IMR-90 (cell line): ENCODE data around the gene PIK3C2B. TPM values are rescaled to one million over a fixed set of nuclear protein-coding genes. Genes with fewer than 3 reads are reported as not detected.

Experiments
- ATAC-seq: fragments of 200-7000 bp; cut with Tn5 transposase; 2 replicates; pipeline ENCODE4 v1.9.1; 2020; ENCODE audit warnings: low read depth, mild to moderate bottlenecking, moderate library complexity
- BruUV-seq: library from RNA; stranded (reverse); fragments of 400-500 nt; replicated peaks from 2 replicates; lab custom pipeline; 2021; lab: Mats Ljungman, UMichigan
- CTCF ChIA-PET: fragments of 300-600 bp; formaldehyde crosslinking; extraction: SDS; loops from one replicate; lab custom pipeline; 2021; ENCODE audit warnings: antibody characterized with exemption; lab: Yijun Ruan, JAX
- POLR2A ChIA-PET: fragments of 300-600 bp; sonication (Branson Sonifier 250); formaldehyde crosslinking; loops from one replicate; lab custom pipeline; 2022; ENCODE audit warnings: antibody characterized with exemption; ENCODE audit not compliant: unreplicated experiment; lab: Charles Lee
- DNase-seq: peaks from one replicate; pipeline ENCODE4 v3.0.0; 2013
- H2AFZ ChIP-seq: replicated peaks from 2 replicates; pipeline ENCODE3; 2013; ENCODE audit warnings: low read length, mild to moderate bottlenecking; ENCODE audit not compliant: poor library complexity
- H2AK5ac ChIP-seq: 2 replicates; pipeline ENCODE4 v1.6.1; 2013; ENCODE audit warnings: low read depth, low read length, inconsistent platforms
- H2AK9ac ChIP-seq: replicated peaks from 2 replicates; pipeline ENCODE3; 2013; ENCODE audit warnings: mild to moderate bottlenecking, low read depth, low read length, moderate library complexity; ENCODE audit not compliant: poor library complexity
- H2BK120ac ChIP-seq: 2 replicates; pipeline ENCODE4 v1.6.1; 2013; ENCODE audit warnings: low read depth, low read length, inconsistent platforms
- H2BK15ac ChIP-seq: 3 replicates; pipeline ENCODE4 v1.6.1; 2013; ENCODE audit warnings: low read depth, low read length, inconsistent platforms
- H2BK20ac ChIP-seq: 2 replicates; pipeline ENCODE4 v1.6.1; 2013; ENCODE audit warnings: low read depth, mild to moderate bottlenecking, inconsistent platforms, low read length, moderate library complexity
- H2BK5ac ChIP-seq: 2 replicates; pipeline ENCODE4 v1.6.1; 2013; ENCODE audit warnings: mild to moderate bottlenecking, low read depth, low read length, inconsistent platforms; ENCODE audit not compliant: poor library complexity, severe bottlenecking
- H3K14ac ChIP-seq: replicated peaks from 2 replicates; pipeline ENCODE4 v1.6.1; 2013; ENCODE audit warnings: low read depth, low read length, inconsistent platforms
- H3K18ac ChIP-seq: 2 replicates; pipeline ENCODE4 v1.6.1; 2013; ENCODE audit warnings: low read depth, low read length, control low read depth
- H3K23ac ChIP-seq: 2 replicates; pipeline ENCODE4 v1.6.1; 2013; ENCODE audit warnings: low read depth, low read length, inconsistent platforms
- H3K27ac ChIP-seq: 2 replicates; pipeline ENCODE4 v1.5.1; 2013; ENCODE audit warnings: mild to moderate bottlenecking, control low read depth, low read length; ENCODE audit not compliant: insufficient read depth
- H3K27me3 ChIP-seq: 2 replicates; pipeline ENCODE4 v1.6.1; 2013; ENCODE audit warnings: low read length; ENCODE audit not compliant: control insufficient read depth, insufficient read depth
- H3K36me3 ChIP-seq: 2 replicates; pipeline ENCODE4 v1.6.1; 2013; ENCODE audit warnings: low read length, mixed read lengths; ENCODE audit not compliant: control insufficient read depth, insufficient read depth
- H3K4ac ChIP-seq: 2 replicates; pipeline ENCODE4 v1.6.1; 2013; ENCODE audit warnings: low read depth, low read length, inconsistent platforms
- H3K4me1 ChIP-seq: 2 replicates; pipeline ENCODE4 v1.6.1; 2013; ENCODE audit warnings: low read length, mixed read lengths; ENCODE audit not compliant: control insufficient read depth, insufficient read depth
- H3K4me2 ChIP-seq: 2 replicates; pipeline ENCODE4 v1.6.1; 2013; ENCODE audit warnings: low read depth, mild to moderate bottlenecking, control low read depth, low read length, moderate library complexity
- H3K4me3 ChIP-seq: 2 replicates; pipeline ENCODE4 v1.5.1; 2013; ENCODE audit warnings: low read depth, mild to moderate bottlenecking, control low read depth, low read length, moderate library complexity; ENCODE audit not compliant: insufficient read depth
- H3K56ac ChIP-seq: 2 replicates; pipeline ENCODE4 v1.6.1; 2013; ENCODE audit warnings: low read length, inconsistent platforms; ENCODE audit not compliant: insufficient read depth; ENCODE audit errors: extremely low read depth
- H3K79me1 ChIP-seq, 2 experiments: 2 replicates each; pipeline ENCODE4 v1.6.1; 2013; ENCODE audit warnings: low read length in 2 of 2, inconsistent platforms in 1 of 2, low read depth in 1 of 2
- H3K9ac ChIP-seq: 2 replicates; pipeline ENCODE4 v1.6.1; 2013; ENCODE audit warnings: low read depth, low read length, control low read depth
- H3K9me1 ChIP-seq: 2 replicates; pipeline ENCODE4 v1.6.1; 2013; ENCODE audit warnings: low read length, inconsistent platforms; ENCODE audit not compliant: insufficient read depth
- H3K9me3 ChIP-seq: 2 replicates; pipeline ENCODE4 v1.6.1; 2013; ENCODE audit warnings: low read length; ENCODE audit not compliant: control insufficient read depth, insufficient read depth
- H4K20me1 ChIP-seq: 2 replicates; pipeline ENCODE4 v1.6.1; 2013; ENCODE audit warnings: low read length, inconsistent platforms; ENCODE audit not compliant: insufficient read depth
- H4K5ac ChIP-seq: 2 replicates; pipeline ENCODE4 v1.6.1; 2013; ENCODE audit warnings: mild to moderate bottlenecking, low read depth, low read length, control low read depth
- H4K8ac ChIP-seq, 2 experiments: 2 replicates each; pipeline ENCODE4 v1.6.1; 2013; ENCODE audit warnings: low read depth in 2 of 2, low read length in 2 of 2, control low read depth in 1 of 2, inconsistent platforms in 1 of 2
- H4K91ac ChIP-seq: 2 replicates; pipeline ENCODE4 v1.6.1; 2013; ENCODE audit warnings: low read depth, low read length, inconsistent platforms; ENCODE audit not compliant: insufficient read depth
- BHLHE40 ChIP-seq: fragments of 150-350 bp; IDR thresholded peaks from 2 replicates; pipeline ENCODE4 v1.6.1; 2016; ENCODE audit warnings: mild to moderate bottlenecking, low read depth, low read length
- CHD1 ChIP-seq: IDR thresholded peaks from 2 replicates; pipeline ENCODE4 v1.6.1; 2012; ENCODE audit warnings: low read depth, low read length, improper control_type of control experiment
- FOS ChIP-seq: fragments of 150-350 bp; IDR thresholded peaks from 2 replicates; pipeline ENCODE4 v1.6.1; 2016; ENCODE audit warnings: low read depth, low read length
- MAFK ChIP-seq: IDR thresholded peaks from 2 replicates; pipeline ENCODE4 v1.6.1; 2012; ENCODE audit warnings: low read depth, low read length, improper control_type of control experiment
- MXI1 ChIP-seq: IDR thresholded peaks from 2 replicates; pipeline ENCODE4 v1.6.1; 2012; ENCODE audit warnings: low read depth, mild to moderate bottlenecking, low read length, moderate library complexity, borderline replicate concordance
- NFE2L2 ChIP-seq: fragments of 150-350 bp; IDR thresholded peaks from 2 replicates; pipeline ENCODE4 v1.6.1; 2016; ENCODE audit warnings: low read depth, mild to moderate bottlenecking, low read length
- POLR2A ChIP-seq: IDR thresholded peaks from 2 replicates; pipeline ENCODE4 v1.6.1; 2012; ENCODE audit warnings: mild to moderate bottlenecking, low read depth, low read length
- RAD21 ChIP-seq: IDR thresholded peaks from 2 replicates; pipeline ENCODE4 v1.6.1; 2012; ENCODE audit warnings: low read length, improper control_type of control experiment
- RCOR1 ChIP-seq: IDR thresholded peaks from 2 replicates; pipeline ENCODE4 v1.6.1; 2012; ENCODE audit warnings: mild to moderate bottlenecking, low read length, improper control_type of control experiment; ENCODE audit not compliant: insufficient replicate concordance
- SMC3 ChIP-seq: fragments of 150-350 bp; IDR thresholded peaks from 2 replicates; pipeline ENCODE4 v1.6.1; 2016; ENCODE audit warnings: low read depth, mild to moderate bottlenecking, antibody characterized with exemption, low read length, moderate library complexity
- WGBS, 2 experiments: methylation state at CpG; one replicate each; pipeline versions ENCODE4 v1.1.5 to v1.1.7; 2013; ENCODE audit warnings: missing lambda C conversion rate in 2 of 2; ENCODE audit not compliant: insufficient read length in 1 of 2; ENCODE audit errors: extremely low coverage in 2 of 2; 5-methylcytosine and 5-hydroxymethylcytosine counted together
- dilution Hi-C: fragments of 300-500 bp; cut with HindIII; formaldehyde crosslinking; loops from one replicate; pipeline ENCODE4 v1.14.3; 2018; ENCODE audit warnings: low sequenced_read_pairs; ENCODE audit not compliant: unreplicated experiment
- in situ Hi-C: fragments of 300-500 bp; cut with MboI; formaldehyde crosslinking; loops from 3 replicates; pipeline ENCODE4 v1.14.3; 2019; ENCODE audit warnings: low sequenced_read_pairs, inconsistent platforms, mixed read lengths
- intact Hi-C: fragments of 100-400 bp; cut with micrococcal nuclease; formaldehyde crosslinking; loops from 2 replicates; pipeline ENCODE4 v1.10.0; 2022
- polyA plus RNA-seq, 3 experiments: library from polyadenylated mRNA; depleted of rRNA; stranded (reverse); fragments of >200 nt; gene quantifications; 2 replicates each; pipeline ENCODE4 v1.2.3, GENCODE V29; 2012; ENCODE audit warnings: low replicate concordance in 1 of 3
- total RNA-seq: library from RNA; depleted of rRNA; stranded (reverse); fragments of >200 nt; gene quantifications from 2 replicates; pipeline ENCODE4 v1.2.3, GENCODE V29; 2012
- TF ChIP-seq, protein P1 (sequence below): conservative IDR thresholded peaks from 2 replicates; pipeline ENCODE4 v1.5.1; 2012; ENCODE audit warnings: mild to moderate bottlenecking, low read depth, low read length, improper control_type of control experiment
- TF ChIP-seq, protein P2 (sequence below): fragments of 150-350 bp; IDR thresholded peaks from 2 replicates; pipeline ENCODE4 v1.6.1; 2016; ENCODE audit warnings: low read depth, mild to moderate bottlenecking, low read length, moderate library complexity, borderline replicate concordance
- TF ChIP-seq, protein P3 (sequence below): fragments of 150-350 bp; IDR thresholded peaks from 2 replicates; pipeline ENCODE4 v1.6.1; 2017; ENCODE audit warnings: mild to moderate bottlenecking, antibody characterized with exemption, low read length, low read depth

The PIK3C2B gene
- total and polyA plus RNA-seq, 2 of the 4 experiments (the other 2 are of a cell fraction), result 1.1 to 2.9 TPM

DNA sequence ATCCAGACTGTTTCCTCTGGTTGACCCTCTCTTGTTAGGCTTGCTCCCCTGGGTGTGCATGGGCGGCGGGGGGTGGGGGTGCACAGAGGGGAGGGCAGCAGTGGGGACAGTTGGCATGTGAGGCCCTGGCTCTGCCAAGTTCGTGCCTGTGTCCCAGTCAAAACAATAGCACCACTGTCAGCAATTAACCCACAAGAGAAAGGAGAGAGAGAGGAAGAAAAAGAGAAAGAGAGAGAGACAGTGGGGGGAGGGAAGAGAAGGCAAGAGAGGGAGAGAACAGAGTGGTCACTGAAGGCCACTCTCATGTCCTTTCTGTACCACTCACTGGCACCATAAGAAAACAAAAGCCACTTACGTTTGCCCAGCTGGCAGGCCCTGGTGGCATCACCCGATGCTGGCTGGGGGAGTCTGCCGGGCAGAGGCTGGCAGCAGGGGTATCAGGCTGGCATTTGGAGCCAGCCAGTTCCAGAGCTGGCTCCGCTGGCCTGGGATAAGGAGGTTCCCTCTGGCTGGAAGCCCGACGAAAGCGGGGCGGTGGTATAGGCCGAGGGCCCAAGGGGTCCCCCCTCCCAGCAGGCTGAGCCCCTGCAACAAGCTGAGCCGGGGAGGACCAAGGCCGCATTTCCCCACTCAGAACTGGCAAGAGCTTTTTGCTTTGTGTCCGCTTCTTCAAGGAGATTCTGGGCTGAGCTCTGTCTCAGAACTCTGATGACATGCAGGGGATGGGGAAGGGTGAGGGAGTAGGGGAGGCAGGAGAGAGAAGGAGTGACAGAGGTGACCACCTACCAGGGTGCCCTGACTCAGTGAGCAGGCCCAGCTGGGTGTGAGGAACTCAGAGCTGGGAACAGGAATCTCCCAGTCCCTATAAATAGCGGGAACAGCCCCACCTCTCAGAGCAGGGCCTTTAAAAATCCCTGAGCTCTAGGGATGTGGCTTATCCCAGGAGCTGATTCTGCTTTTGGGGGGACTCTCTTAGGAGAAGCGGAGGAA lies 27.9 kb downstream of the PIK3C2B start:
- no peak overlapping the region for H4K8ac ChIP-seq
- H3K18ac ChIP-seq, result no peak overlapping the region
- H4K20me1 ChIP-seq, result no peaks in the 10 kb centered on the region
- no peaks in the 10 kb centered on the region for H3K79me1 ChIP-seq
- no peaks in the 10 kb centered on the region; the same call in 1 of the 2 replicates for H3K4me1 ChIP-seq
- H3K23ac ChIP-seq, result no peak overlapping the region; the same call in 1 of the 2 replicates
- H3K27ac ChIP-seq, result no peak overlapping the region
- no peak overlapping the region for H3K56ac ChIP-seq
- no TSS peak for BruUV-seq
- 80% methylated on average over 3 of the region's 17 CpGs; no CpG with 5 or more reads in 1 of the 2 experiments for WGBS, 2 experiments
- ATAC-seq (no peak), DNase-seq (no peak)
- H3K36me3 ChIP-seq, result peaks cover 7% of the 10 kb centered on the region; the same call in 1 of the 2 replicates
- no peak overlapping the region for H2AK9ac ChIP-seq
- no peak overlapping the region for H3K4ac ChIP-seq
- no peak overlapping the region for H3K14ac ChIP-seq
- no peak overlapping the region for H4K91ac ChIP-seq
- no peak overlapping the region for H2AFZ ChIP-seq
- no peaks in the 10 kb centered on the region for H3K27me3 ChIP-seq
- H3K4me3 ChIP-seq, result no peak overlapping the region
- H2BK15ac ChIP-seq, result no peak overlapping the region
- no peak overlapping the region for H2AK5ac ChIP-seq
- TF ChIP-seq FOS (no peak), NFE2L2 (no peak), BHLHE40 (no peak), SMC3 (no peak), CHD1 (no peak), MXI1 (no peak), RAD21 (no peak), MAFK (no peak), RCOR1 (no peak), POLR2A (no peak)
- TF ChIP-seq, protein P1, sequence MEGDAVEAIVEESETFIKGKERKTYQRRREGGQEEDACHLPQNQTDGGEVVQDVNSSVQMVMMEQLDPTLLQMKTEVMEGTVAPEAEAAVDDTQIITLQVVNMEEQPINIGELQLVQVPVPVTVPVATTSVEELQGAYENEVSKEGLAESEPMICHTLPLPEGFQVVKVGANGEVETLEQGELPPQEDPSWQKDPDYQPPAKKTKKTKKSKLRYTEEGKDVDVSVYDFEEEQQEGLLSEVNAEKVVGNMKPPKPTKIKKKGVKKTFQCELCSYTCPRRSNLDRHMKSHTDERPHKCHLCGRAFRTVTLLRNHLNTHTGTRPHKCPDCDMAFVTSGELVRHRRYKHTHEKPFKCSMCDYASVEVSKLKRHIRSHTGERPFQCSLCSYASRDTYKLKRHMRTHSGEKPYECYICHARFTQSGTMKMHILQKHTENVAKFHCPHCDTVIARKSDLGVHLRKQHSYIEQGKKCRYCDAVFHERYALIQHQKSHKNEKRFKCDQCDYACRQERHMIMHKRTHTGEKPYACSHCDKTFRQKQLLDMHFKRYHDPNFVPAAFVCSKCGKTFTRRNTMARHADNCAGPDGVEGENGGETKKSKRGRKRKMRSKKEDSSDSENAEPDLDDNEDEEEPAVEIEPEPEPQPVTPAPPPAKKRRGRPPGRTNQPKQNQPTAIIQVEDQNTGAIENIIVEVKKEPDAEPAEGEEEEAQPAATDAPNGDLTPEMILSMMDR, result no peak
- TF ChIP-seq, protein P2, sequence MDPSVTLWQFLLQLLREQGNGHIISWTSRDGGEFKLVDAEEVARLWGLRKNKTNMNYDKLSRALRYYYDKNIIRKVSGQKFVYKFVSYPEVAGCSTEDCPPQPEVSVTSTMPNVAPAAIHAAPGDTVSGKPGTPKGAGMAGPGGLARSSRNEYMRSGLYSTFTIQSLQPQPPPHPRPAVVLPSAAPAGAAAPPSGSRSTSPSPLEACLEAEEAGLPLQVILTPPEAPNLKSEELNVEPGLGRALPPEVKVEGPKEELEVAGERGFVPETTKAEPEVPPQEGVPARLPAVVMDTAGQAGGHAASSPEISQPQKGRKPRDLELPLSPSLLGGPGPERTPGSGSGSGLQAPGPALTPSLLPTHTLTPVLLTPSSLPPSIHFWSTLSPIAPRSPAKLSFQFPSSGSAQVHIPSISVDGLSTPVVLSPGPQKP, result no peak
- TF ChIP-seq, protein P3, sequence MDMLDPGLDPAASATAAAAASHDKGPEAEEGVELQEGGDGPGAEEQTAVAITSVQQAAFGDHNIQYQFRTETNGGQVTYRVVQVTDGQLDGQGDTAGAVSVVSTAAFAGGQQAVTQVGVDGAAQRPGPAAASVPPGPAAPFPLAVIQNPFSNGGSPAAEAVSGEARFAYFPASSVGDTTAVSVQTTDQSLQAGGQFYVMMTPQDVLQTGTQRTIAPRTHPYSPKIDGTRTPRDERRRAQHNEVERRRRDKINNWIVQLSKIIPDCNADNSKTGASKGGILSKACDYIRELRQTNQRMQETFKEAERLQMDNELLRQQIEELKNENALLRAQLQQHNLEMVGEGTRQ, result no peak
- no peak overlapping the region for H4K5ac ChIP-seq
- dilution Hi-C loops (no loop called here), in situ Hi-C loops (no loop called here), intact Hi-C loops (no loop called here)
- CTCF ChIA-PET, result no interaction called here
- H2BK120ac ChIP-seq, result no peak overlapping the region
- no peak overlapping the region for H2BK20ac ChIP-seq
- no peak overlapping the region for H3K4me2 ChIP-seq
- H3K9ac ChIP-seq, result no peak overlapping the region
- no peak overlapping the region for H2BK5ac ChIP-seq
- H3K9me3 ChIP-seq, result no peaks in the 10 kb centered on the region
- no peaks in the 10 kb centered on the region; the same call in 1 of the 2 replicates for H3K9me1 ChIP-seq
- POLR2A ChIA-PET, result interaction anchor here (0.6 to 0.8 kb wide), 2 partner anchors 13 to 854 kb away, joined by 4 to 8 read pairs; no protein-coding TSS in a partner anchor
